GM19025 (cell line): ENCODE results near the gene TFR2.

Experiments used
- ATAC-seq: cut with Tn5 transposase; IDR thresholded peaks from one replicate; pipeline ENCODE4 v1.9.1; 2021; ENCODE audit warnings: mild to moderate bottlenecking, low read depth, moderate library complexity; ENCODE audit not compliant: unreplicated experiment

The TFR2 gene

DNA sequence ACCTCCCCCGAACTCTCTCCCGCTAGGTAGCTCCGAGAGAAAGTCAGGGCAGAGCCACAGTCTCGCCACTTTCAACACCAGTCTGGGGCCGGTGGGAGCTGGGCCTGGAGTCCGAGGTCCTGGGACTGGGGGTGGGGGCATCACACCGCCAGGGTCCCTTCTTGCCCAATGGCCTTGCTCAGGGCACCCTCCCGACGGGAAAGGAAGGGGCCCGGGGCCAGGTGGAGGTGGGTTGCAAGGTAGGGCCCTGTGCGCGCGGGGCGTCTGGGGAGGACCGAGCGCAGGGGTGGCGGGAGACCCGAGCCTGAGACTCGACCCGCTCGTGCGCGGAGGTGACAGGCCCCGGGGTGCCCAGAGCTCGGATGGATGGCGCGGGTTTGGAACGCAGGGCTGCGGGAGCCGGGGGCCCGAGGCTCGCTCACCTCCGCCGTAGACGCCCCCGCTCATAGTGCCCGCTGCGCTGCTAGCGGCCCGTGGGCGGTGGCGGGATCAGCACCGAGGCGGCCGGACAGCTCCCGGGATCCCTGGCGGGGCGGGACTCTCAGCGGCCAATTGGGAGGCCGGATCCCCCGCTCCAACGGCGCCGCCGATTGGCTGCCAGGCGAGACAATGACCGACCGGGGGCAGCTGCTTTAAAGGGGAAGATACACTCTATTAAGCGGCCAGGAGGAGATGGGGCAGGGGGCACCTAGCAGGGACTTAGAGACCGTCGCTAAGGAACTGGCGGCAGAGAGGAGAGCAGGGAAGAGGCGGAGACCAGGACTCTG, 14.7 kb upstream of the TFR2 start, which contains the start of gene ACTL6B:
Gene ACTL6B, minus strand, starts transcription at position 541 of the 767 bp plus-strand sequence. Its CDS starts 94 bp downstream, at position 447.
- ATAC-seq: no peak

- no peak for ATAC-seq
Measured at GRCh38 chr7:100654908-100655831, 13.8 kb upstream of the TFR2 start.

- no peak for ATAC-seq
Measured at GRCh38 chr7:100649826-100650565, 8.6 kb upstream of the TFR2 start.

DNA sequence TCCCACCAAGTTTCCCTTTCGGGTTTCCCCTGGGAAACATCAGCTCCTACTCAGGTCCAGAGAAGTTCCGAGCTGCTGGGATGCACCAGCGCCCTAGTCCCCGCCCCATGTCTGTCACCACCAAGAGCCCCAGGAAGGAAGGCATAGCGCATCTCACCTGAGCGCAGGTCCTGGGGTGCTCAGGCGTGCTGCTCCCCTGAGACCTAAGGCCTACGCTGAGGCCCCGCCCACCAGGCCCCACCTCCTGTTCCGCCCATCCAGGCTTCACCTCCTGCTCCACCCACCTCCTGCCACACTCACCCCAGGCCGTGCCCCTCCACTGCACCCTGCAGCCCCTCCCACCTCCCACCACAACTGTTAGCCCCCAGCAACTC, 1.2 kb upstream of the TFR2 start:
- no peak for ATAC-seq

GRCh38 chr7:100641860-100642533, 645 bp upstream of the TFR2 start:
- no peak for ATAC-seq

- no peak for ATAC-seq
Measured at GRCh38 chr7:100640517-100641440, 573 bp downstream of the TFR2 start.

- no peak for ATAC-seq
Measured at GRCh38 chr7:100639995-100640516, 1.3 kb downstream of the TFR2 start.

GRCh38 chr7:100632951-100633717, 8.2 kb downstream of the TFR2 start:
- no peak for ATAC-seq

- ATAC-seq: no peak
Measured at GRCh38 chr7:100630066-100630465, 11.3 kb downstream of the TFR2 start.

DNA sequence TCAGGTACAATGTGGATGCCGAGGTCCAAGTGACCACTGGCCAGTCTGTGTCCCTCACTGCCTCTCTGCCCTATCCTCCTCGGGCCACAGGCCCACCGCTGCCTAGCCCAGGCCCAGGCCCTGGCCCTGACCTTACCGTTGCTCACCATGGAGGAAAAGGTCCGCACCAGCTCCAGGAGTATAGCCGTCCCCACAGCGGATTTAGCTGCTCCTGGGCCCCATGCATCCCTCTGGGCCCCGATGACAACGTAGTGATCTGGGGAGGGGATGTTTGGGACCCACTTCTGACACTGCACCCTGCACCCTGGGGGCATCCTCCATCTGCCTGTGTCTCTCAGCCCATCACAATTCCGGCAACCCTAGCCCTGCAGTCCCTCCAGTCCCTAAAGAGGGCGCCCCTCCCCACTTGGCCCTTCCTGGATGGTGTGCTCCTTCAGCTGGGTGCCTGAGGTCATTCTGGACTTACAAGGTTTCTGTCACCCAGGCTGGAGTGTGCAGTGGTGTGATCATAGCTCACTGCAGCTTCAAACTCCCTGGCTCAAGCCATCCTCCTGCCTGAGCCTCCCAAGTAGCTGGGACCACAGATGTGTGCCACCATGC, 12.1 kb downstream of the TFR2 start:
- no peak for ATAC-seq

DNA sequence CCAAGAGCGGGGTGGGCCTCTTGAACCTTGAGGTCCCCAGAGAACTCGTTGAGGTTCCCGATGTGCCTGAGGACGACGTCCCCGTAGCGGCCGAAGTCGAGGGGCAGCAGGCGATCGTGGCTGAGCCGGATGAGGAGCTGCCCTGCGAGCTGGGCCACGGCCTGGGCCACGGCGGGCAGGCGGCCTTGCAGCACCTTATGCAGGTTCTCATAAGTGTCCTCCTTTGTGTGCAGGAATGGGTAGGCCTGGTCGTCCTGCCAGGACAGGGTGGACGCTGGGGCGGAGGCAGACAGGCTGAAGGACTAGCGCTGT, 14.2 kb downstream of the TFR2 start:
- no peak for ATAC-seq

- peak; percentile 81 for ATAC-seq
Measured at GRCh38 chr7:100626530-100627237, 14.7 kb downstream of the TFR2 start.

- ATAC-seq: no peak
Measured at GRCh38 chr7:100626055-100626454, 15.3 kb downstream of the TFR2 start.

DNA sequence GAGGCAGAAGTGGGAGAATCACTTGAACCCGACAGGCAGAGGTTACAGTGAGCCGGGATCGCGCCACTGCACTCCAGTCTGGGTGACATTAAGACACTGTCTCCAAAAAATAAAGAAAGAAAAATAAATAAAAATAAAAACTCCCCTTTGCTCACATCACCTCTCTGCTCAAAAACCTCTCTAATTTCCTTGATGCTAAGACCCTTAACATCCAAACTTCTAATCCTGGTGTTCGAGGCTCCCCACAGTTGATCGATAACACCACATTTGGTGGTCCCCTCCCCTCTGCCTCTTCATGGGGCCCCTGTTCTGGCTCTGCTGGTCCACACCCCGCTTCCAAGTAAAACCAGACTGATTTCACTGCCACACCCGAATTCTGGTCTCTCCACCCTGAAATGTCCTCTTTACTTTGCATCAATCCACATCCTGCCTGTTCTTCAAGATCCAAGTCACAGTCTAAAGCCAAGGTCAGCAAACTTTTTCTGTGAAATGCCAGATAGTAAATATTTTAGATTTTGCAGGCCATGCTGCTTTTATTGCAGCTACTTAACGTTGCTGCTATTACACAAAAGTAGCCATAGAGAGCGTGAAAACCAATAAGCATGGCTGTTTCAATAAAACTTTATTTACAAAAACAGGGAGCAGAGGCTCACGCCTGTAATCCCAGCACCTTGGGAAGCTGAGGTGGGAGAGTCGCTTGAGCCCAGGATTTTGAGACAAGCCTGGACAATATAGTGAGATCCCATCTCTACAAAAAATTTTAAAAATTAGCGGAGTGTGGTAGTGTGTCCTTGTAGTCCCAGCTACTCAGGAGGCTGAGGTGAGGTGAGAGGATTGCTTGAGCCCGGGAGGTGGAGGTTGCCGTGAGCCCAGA, 17.2 kb downstream of the TFR2 start:
- no peak for ATAC-seq

DNA sequence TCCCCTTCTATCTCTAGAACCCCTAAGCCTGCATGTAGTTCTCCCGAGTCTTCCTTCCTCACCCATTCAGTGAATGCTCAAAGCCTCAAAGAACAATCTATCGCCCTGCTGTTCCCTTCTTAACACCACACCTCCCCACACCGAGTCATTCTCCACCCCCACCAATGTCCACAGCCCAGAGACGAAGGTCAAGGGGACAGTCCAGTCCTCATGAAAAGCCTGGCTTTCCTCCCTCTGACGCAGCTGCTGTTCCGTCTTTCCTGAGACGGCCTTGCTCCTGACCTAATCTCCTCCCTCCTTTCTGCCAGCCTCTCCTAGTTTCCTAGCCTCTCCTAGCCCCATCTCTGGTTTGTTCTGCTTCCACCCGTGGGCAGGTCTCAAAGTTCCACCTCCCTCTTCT, 19.8 kb downstream of the TFR2 start:
- ATAC-seq: no peak

DNA sequence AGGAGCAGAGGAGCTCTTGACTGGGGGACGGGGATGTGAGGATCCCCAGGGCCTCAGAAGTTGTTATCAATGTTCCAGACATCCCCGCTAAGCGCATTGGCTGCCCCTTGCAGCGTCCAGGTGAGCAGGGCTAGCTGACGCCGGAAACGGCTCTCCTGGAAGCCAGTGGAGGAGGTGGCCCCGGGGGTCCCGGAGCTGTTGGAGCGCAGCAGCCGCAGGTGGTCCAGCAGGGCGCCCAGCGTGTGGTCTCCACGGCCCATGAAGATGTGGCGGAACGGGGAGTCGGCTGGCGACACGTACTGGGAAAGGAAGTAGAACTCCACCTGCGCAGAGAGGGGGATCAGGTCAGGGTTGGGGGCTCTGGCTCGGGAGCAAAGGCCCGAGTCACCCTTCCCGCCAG, 20.5 kb downstream of the TFR2 start:
- ATAC-seq: no peak

GRCh38 chr7:100620239-100620638, 21.1 kb downstream of the TFR2 start:
- no peak for ATAC-seq
